ENCODE data around the gene BLOC1S6.
"Not testable (repeated sequence)": the region's sequence is repeated elsewhere in the genome, so short reads cannot be mapped to it uniquely, and the experiment has no call there.

BLOC1S6 gene

DNA sequence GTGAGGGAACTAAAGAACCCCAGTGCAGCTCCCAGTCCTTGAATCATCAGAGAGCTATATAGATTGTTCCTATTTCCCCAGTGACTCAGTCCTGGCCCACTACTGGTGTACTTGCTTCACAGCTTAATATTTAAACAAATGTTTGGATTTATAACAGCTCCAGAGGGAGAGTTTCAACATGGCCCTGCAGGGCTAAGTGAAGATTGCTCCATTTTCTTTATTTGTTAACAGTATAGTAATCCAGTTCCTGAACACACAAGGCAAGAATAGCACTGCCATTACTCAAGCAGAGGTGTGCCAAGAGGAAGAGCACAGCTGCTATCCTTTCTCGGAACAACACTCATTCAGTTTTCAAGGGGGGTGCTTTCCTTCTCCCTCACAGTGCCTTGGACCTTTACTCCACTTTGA lies 54.2 kb downstream of the BLOC1S6 start:
- DNase-seq (ENCODE audit: low read depth in 2 of 2), result no peak

GRCh38 chr15:45641999-45642932 lies 55.1 kb downstream of the BLOC1S6 start:
- no peak for DNase-seq (ENCODE audit: low read depth in 2 of 2)

- DNase-seq (ENCODE audit: low read depth in 2 of 2), result no peak
These were observed 57.3 kb downstream of the BLOC1S6 start for GRCh38 chr15:45644437-45644836.

GRCh38 chr15:45645026-45645980 lies 58.1 kb downstream of the BLOC1S6 start:
- DNase-seq (ENCODE audit: low read depth in 2 of 2), result no peak

DNA sequence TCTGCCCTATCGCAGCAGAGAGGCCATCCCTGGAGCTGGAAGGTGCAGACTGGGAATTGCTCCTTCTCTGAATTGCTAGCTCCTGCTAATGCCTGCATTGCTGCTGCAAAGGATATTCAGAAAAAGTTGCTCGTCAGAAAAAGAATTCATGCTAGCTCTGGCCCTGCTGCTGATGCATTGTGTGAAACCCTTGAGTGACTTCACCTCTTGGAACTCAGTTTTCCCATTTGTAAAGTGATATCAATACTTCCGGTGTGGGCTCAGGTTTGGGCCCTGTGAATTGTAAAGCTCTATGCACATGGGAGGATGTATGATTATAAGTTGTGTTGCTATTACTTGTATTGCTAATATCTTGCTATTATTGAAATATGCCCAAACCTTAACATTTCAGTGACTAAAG lies 59.0 kb downstream of the BLOC1S6 start:
- no peak for DNase-seq (ENCODE audit: low read depth in 2 of 2)

GRCh38 chr15:45647828-45648227 lies 60.6 kb downstream of the BLOC1S6 start:
- no peak for DNase-seq (ENCODE audit: low read depth in 2 of 2)

GRCh38 chr15:45648521-45649200 lies 61.5 kb downstream of the BLOC1S6 start:
- DNase-seq (ENCODE audit: low read depth in 2 of 2), result no peak

GRCh38 chr15:45650007-45650406 lies 62.8 kb downstream of the BLOC1S6 start:
- DNase-seq (ENCODE audit: low read depth in 2 of 2), result not testable (repeated sequence)

GRCh38 chr15:45650889-45651525 lies 63.8 kb downstream of the BLOC1S6 start:
- no peak for DNase-seq (ENCODE audit: low read depth in 2 of 2)

- no peak for DNase-seq (ENCODE audit: low read depth in 2 of 2)
These were observed 66.7 kb downstream of the BLOC1S6 start for GRCh38 chr15:45653702-45654424.

GRCh38 chr15:45654749-45655148 lies 67.6 kb downstream of the BLOC1S6 start:
- DNase-seq (ENCODE audit: low read depth in 2 of 2), result no peak

GRCh38 chr15:45657254-45657653 lies 70.1 kb downstream of the BLOC1S6 start:
- no peak for DNase-seq (ENCODE audit: low read depth in 2 of 2)

DNA sequence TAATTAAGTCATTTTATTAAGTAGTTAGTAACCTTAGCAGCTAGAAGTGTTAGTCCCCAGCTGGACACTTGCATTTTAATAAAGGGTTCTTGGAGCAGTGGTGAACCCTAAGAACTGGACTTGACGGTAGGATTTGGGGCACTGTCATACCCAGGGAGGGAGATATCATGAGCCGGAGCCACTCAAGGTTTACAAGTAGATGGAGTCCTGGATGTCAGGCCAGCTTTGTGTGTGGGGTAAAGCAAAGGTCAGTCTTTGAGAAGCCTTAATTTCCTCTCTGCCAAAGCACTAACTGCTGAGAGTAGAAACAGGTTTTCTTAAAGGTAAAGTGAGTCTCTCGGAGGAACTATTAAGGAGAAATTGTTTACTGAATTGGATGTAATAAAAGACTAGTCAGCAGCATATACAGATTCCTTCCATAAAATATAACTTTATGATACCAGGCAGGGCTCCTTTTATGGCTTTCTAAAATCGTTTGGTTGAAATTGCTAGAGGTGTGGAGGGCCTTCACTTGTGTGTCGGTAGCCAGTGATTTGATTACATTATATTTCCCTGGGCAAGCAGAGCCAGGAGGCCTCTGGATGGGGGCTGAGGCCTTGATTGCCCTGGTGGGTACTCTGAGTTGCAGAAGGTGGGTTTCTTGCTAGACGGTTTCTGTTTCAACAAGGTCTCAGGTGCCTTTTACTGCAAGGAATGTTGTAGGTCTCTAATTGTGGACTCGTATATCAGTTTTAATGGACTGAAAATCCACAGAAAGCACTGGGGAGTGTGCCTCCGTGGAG lies 70.8 kb downstream of the BLOC1S6 start:
- DNase-seq (ENCODE audit: low read depth in 2 of 2), result no peak
